Common myeloid progenitor, CD34-positive (primary cell): Measurements from ENCODE around the gene TNS4.

ENCODE experiments used
- CTCF ChIA-PET: fragments of 350-600 bp; sonication (Branson Sonifier 250); formaldehyde crosslinking; loops from one replicate; lab custom pipeline; 2021; ENCODE audit warnings: antibody characterized with exemption; lab: Charles Lee
- POLR2A ChIA-PET: fragments of 350-600 bp; sonication (Branson Sonifier 250); formaldehyde crosslinking; loops from one replicate; lab custom pipeline; 2021; ENCODE audit warnings: antibody characterized with exemption; lab: Charles Lee
- DNase-seq, 3 donors: peaks; one replicate each; pipeline versions ENCODE4 v3.0.0 to v3.0.0-alpha.2; 2013
- H3K27ac ChIP-seq, 2 experiments: 1 replicate in 1 of 2; 2 replicates in 1 of 2; pipeline ENCODE4 v1.7.0; 2013; ENCODE audit warnings: inconsistent platforms in 2 of 2, low read length in 2 of 2, mild to moderate bottlenecking in 2 of 2, low read depth in 1 of 2, moderate library complexity in 1 of 2; ENCODE audit not compliant: severe bottlenecking in 2 of 2, insufficient read depth in 1 of 2, poor library complexity in 1 of 2
- H3K27me3 ChIP-seq, 5 experiments: replicated peaks in 2 of 5; 1 replicate in 3 of 5; 2 replicates in 2 of 5; pipeline versions ENCODE4 v1.6.1 to v1.7.0; 2013; ENCODE audit warnings: low read length in 4 of 5, mild to moderate bottlenecking in 2 of 5, moderate library complexity in 2 of 5, inconsistent platforms in 1 of 5; ENCODE audit not compliant: insufficient read depth in 5 of 5, control insufficient read depth in 4 of 5
- H3K36me3 ChIP-seq, 4 experiments: 1 replicate in 2 of 4; 2 replicates in 2 of 4; pipeline versions ENCODE4 v1.6.1 to v1.7.0; 2013; ENCODE audit warnings: low read length in 3 of 4, control low read depth in 1 of 4, mild to moderate bottlenecking in 1 of 4; ENCODE audit not compliant: control insufficient read depth in 4 of 4, insufficient read depth in 4 of 4
- H3K4me1 ChIP-seq, 4 experiments: 1 replicate in 3 of 4; 2 replicates in 1 of 4; pipeline versions ENCODE4 v1.6.1 to v1.7.1; 2013; ENCODE audit warnings: low read length in 3 of 4, mild to moderate bottlenecking in 3 of 4, control low read depth in 1 of 4, inconsistent platforms in 1 of 4, moderate library complexity in 1 of 4; ENCODE audit not compliant: control insufficient read depth in 4 of 4, insufficient read depth in 4 of 4; ENCODE audit errors: control extremely low read depth in 1 of 4
- H3K4me3 ChIP-seq, 7 experiments: 1 replicate in 4 of 7; 2 replicates in 3 of 7; pipeline versions ENCODE4 v1.5.1 to v1.7.0; 2013; ENCODE audit warnings: mild to moderate bottlenecking in 7 of 7, low read length in 6 of 7, moderate library complexity in 6 of 7, inconsistent platforms in 2 of 7, low read depth in 2 of 7, control low read depth in 1 of 7; ENCODE audit not compliant: insufficient read depth in 4 of 7, control insufficient read depth in 1 of 7; ENCODE audit errors: extremely low read depth in 1 of 7
- H3K9me3 ChIP-seq, 5 experiments: 1 replicate in 4 of 5; 2 replicates in 1 of 5; pipeline versions ENCODE4 v1.6.1 to v1.7.1; 2013; ENCODE audit warnings: low read length in 4 of 5, mild to moderate bottlenecking in 2 of 5, inconsistent platforms in 1 of 5, low read depth in 1 of 5, moderate library complexity in 1 of 5; ENCODE audit not compliant: control insufficient read depth in 4 of 5, insufficient read depth in 2 of 5; ENCODE audit errors: control extremely low read depth in 1 of 5
- WGBS: methylation state at CpG from one replicate; pipeline ENCODE4 v1.1.5; 2013; ENCODE audit not compliant: insufficient coverage; 5-methylcytosine and 5-hydroxymethylcytosine counted together

Gene TNS4

DNA sequence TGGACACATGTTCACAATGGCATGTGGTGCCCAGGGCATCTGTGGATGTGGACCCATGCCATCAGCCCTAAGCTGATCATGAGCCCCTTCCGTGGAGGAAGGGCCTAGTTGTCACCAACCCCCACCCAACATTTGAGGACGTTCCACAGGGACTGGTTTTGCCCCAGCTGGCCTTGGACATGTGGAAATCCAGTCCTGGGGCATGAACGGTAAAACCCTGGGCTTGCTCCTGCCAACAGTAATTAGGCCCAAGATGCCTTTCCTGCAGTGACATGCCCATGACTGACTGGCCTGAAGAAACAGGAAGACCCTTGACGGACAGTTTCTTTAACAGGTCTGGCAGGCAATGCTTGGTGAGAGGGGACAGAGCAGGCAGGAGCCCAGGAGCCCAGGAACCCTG lies 7.7 kb downstream of the TNS4 start:
- no peak for DNase-seq
- peaks cover 0 to 4% (median 0%) of the 10 kb centered on the region in 5 experiments for H3K27me3 ChIP-seq
- H3K27ac ChIP-seq = no peak overlapping the region
- no peak overlapping the region for H3K4me3 ChIP-seq
- CTCF ChIA-PET = interaction anchor here (0.8 to 2.8 kb wide), 6 partner anchors 12 to 47 kb away, joined by 3 to 14 read pairs (median 4); no protein-coding TSS in a partner anchor
- no peaks in the 10 kb centered on the region for H3K9me3 ChIP-seq
- H3K4me1 ChIP-seq = peaks cover 0 to 12% (median 2%) of the 10 kb centered on the region in 4 experiments
- POLR2A ChIA-PET = no interaction called here
- 90% methylated on average over 4 of the region's 4 CpGs for WGBS
- no peaks in the 10 kb centered on the region for H3K36me3 ChIP-seq

- no peak for DNase-seq
- ChIA-PET POLR2A (no interaction called here), CTCF (interaction anchor here (0.6 to 1.1 kb wide), 3 partner anchors 15 to 42 kb away, joined by 3 to 5 read pairs (median 4); no protein-coding TSS in a partner anchor)
- H3K4me3 ChIP-seq = no peak overlapping the region
- H3K9me3 ChIP-seq = no peaks in the 10 kb centered on the region
- H3K36me3 ChIP-seq = no peaks in the 10 kb centered on the region
- peaks cover 0 to 12% (median 2%) of the 10 kb centered on the region in 4 experiments for H3K4me1 ChIP-seq
- H3K27ac ChIP-seq = no peak overlapping the region
- 100% methylated on average over 1 of the region's 7 CpGs for WGBS
- H3K27me3 ChIP-seq = peaks cover 0 to 2% (median 0%) of the 10 kb centered on the region in 5 experiments
These were observed 9.9 kb downstream of the TNS4 start for GRCh38 chr17:40491486-40491885.

- DNase-seq = no peak
- Histone ChIP-seq H3K4me1 (peaks cover 0 to 12% (median 2%) of the 10 kb centered on the region in 4 experiments), H3K36me3 (no peaks in the 10 kb centered on the region), H3K27ac (no peak overlapping the region), H3K9me3 (no peaks in the 10 kb centered on the region), H3K27me3 (peaks cover 0 to 3% (median 0%) of the 10 kb centered on the region in 5 experiments), H3K4me3 (no peak overlapping the region)
- CTCF ChIA-PET = interaction anchor here (0.6 to 1.1 kb wide), 3 partner anchors 15 to 42 kb away, joined by 3 to 5 read pairs (median 4); no protein-coding TSS in a partner anchor
- WGBS = 100% methylated on average over 1 of the region's 2 CpGs
- POLR2A ChIA-PET = no interaction called here
These were observed 10.4 kb downstream of the TNS4 start for GRCh38 chr17:40490982-40491381.

- ChIA-PET CTCF (interaction anchor here (1.1 to 1.2 kb wide), 2 partner anchors 14 to 42 kb away, joined by 3 to 4 read pairs; no protein-coding TSS in a partner anchor), POLR2A (no interaction called here)
- Histone ChIP-seq H3K4me3 (no peak overlapping the region), H3K9me3 (no peaks in the 10 kb centered on the region), H3K4me1 (peaks cover 0 to 12% (median 2%) of the 10 kb centered on the region in 4 experiments), H3K36me3 (no peaks in the 10 kb centered on the region), H3K27me3 (peaks cover 0 to 5% (median 0%) of the 10 kb centered on the region in 5 experiments), H3K27ac (no peak overlapping the region)
- DNase-seq = no peak
- WGBS = 77% methylated on average over 4 of the region's 5 CpGs
These were observed 11.1 kb downstream of the TNS4 start for GRCh38 chr17:40490289-40490853.

- Histone ChIP-seq H3K4me3 (no peak overlapping the region), H3K4me1 (peaks cover 0 to 12% (median 2%) of the 10 kb centered on the region in 4 experiments)
- CTCF ChIA-PET = interaction anchor here (0.8 to 1.0 kb wide), 5 partner anchors 13 to 37 kb away, joined by 3 to 4 read pairs (median 3); no protein-coding TSS in a partner anchor
These were observed 13.9 kb downstream of the TNS4 start for GRCh38 chr17:40487371-40488020.

GRCh38 chr17:40486522-40487370 lies 14.7 kb downstream of the TNS4 start:
- no peak for DNase-seq
- no peaks in the 10 kb centered on the region for H3K36me3 ChIP-seq
- H3K9me3 ChIP-seq = no peaks in the 10 kb centered on the region
- H3K4me3 ChIP-seq = no peak overlapping the region
- H3K4me1 ChIP-seq = peaks cover 0 to 14% (median 2%) of the 10 kb centered on the region in 4 experiments
- WGBS = 100% methylated on average over 9 of the region's 12 CpGs
- no peak overlapping the region for H3K27ac ChIP-seq
- peaks cover 0 to 5% (median 0%) of the 10 kb centered on the region in 5 experiments for H3K27me3 ChIP-seq
- POLR2A ChIA-PET = no interaction called here
- CTCF ChIA-PET = interaction anchor here (0.9 to 2.0 kb wide), 3 partner anchors 27 to 132 kb away, joined by 3 to 4 read pairs (median 3); no protein-coding TSS in a partner anchor

More at GRCh38 chr17:40487371-40488020, 13.9 kb downstream of the TNS4 start:
- no peak overlapping the region for H3K27ac ChIP-seq
- H3K9me3 ChIP-seq = no peaks in the 10 kb centered on the region
- POLR2A ChIA-PET = no interaction called here
- no peaks in the 10 kb centered on the region for H3K36me3 ChIP-seq
- peaks cover 0 to 5% (median 0%) of the 10 kb centered on the region in 5 experiments for H3K27me3 ChIP-seq
- 94% methylated on average over 6 of the region's 7 CpGs for WGBS
- DNase-seq = no peak
